Measurements from ENCODE around the gene ZSWIM4. TPM values are rescaled to one million over a fixed set of nuclear protein-coding genes. Genes with fewer than 3 reads are reported as not detected.

Gene ZSWIM4
- total and polyA plus RNA-seq, 2 of the 13 experiments (the other 11 are each of a cell fraction or from before 2014, with no cell fraction given) = 0.33 to 0.86 TPM

DNA sequence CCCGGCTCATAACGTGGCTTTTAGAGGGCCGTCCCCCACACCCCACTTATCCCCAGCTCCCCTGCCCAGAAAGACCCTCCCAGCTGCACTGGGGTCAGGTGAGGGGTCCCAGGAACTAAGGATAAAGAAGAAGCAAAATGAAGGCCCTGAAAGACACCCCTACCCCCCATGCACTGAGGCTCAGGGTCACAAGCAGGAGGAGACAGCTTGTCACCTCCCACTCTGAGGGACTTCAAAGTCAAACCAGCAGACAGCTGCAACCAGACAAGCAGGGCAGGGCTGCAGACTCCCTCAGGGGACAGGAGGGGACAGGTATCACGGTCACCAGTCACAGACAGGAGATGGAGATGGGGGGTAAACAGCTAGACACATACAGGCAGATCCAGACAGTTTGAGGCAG is 75.6 kb downstream of the ZSWIM4 start:
- CTCF ChIA-PET (ENCODE audit: low intra/inter-chr PET ratio, low total read pairs) = no interaction called here

DNA sequence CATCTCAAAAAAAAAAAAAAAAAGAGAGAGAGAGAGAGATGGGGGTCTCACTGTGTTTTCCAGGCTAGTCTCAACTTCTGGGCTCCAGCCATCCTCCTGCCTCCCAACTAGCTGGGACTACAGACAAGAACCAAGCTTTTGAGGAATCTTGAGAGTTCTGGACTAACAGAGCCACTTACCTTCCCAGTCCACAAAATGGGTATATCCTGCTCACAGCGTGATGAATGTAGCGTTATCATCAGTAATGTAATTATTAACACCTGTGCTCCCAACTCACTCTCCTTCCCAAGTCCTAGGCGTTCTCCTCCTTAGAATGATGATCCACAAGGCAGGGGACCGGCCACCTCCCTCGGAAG is 77.1 kb downstream of the ZSWIM4 start:
- no peak for FAIRE-seq
- H3K36me3 ChIP-seq (replicated peaks in 1 of 2; ENCODE audit: control insufficient read depth in 1 of 2, insufficient read depth in 2 of 2, low read length in 2 of 2) = no peaks in the 10 kb centered on the region
- no peaks in the 10 kb centered on the region for H3K79me2 ChIP-seq (ENCODE audit: insufficient read depth, low read length)
- CTCF ChIA-PET (ENCODE audit: low intra/inter-chr PET ratio, low total read pairs) = no interaction called here
- no peak overlapping the region for H2AFZ ChIP-seq (ENCODE audit: low read length)
- 32% methylated on average over 5 of the region's 5 CpGs for WGBS (ENCODE audit: low lambda C conversion rate)
- in situ Hi-C loops (cut with HindIII; ENCODE audit: extremely low pct_ligation_motif_present, low pct_unique_long_range_greater_than_20kb) = loop anchor here (10.0 kb wide), 1 partner anchor 278 kb away; no protein-coding TSS in a partner anchor
- H3K9ac ChIP-seq (ENCODE audit: insufficient read depth, low read depth, low read length) = no peak overlapping the region
- no peak for DNase-seq (ENCODE audit: low spot score)
- peak overlapping the region; percentile 71 for H3K4me2 ChIP-seq (ENCODE audit: low read depth, low read length)
- POLR2A ChIA-PET = interaction anchor here (0.6 to 1.2 kb wide), 3 partner anchors 26 to 201 kb away, joined by 3 read pairs; no protein-coding TSS in a partner anchor
- peak overlapping the region; percentile 42 to 73 (median 54); a peak in 5 of 6 replicates for H3K4me3 ChIP-seq (replicated peaks in 1 of 3; ENCODE audit: insufficient read depth in 1 of 3, low read depth in 2 of 3, low read length in 3 of 3)
- no peak for ATAC-seq
- H3K4me1 ChIP-seq (ENCODE audit: insufficient read depth, low read length) = peaks cover 19% of the 10 kb centered on the region
- no peak overlapping the region for H3K27ac ChIP-seq (ENCODE audit: extremely low read length, insufficient read depth, low read length)
- H4K20me1 ChIP-seq (ENCODE audit: insufficient read depth, low read length) = no peaks in the 10 kb centered on the region
- TF ChIP-seq ZNF629 (CRISPR knock-in tag; conservative IDR thresholded peaks at IDR 0.05) (peak; percentile 77), ZNF773 (CRISPR knock-in tag; IDR thresholded peaks at IDR 0.05; ENCODE audit: borderline replicate concordance) (no peak)
- intact Hi-C loops (cut with micrococcal nuclease; ENCODE audit: unreplicated experiment) = no loop called here
- BruUV-seq (replicated peaks) = no TSS peak
- no peaks in the 10 kb centered on the region for H3K9me3 ChIP-seq (ENCODE audit: low read length)
- H3K27me3 ChIP-seq (ENCODE audit: control insufficient read depth in 1 of 2, insufficient read depth in 2 of 2, low read length in 2 of 2) = no peaks in the 10 kb centered on the region

More for the DNA sequence above, 75.6 kb downstream of the ZSWIM4 start:
- FAIRE-seq (no peak), DNase-seq (ENCODE audit: low spot score) (no peak), ATAC-seq (no peak)
- Histone ChIP-seq H3K27me3 (ENCODE audit: control insufficient read depth in 1 of 2, insufficient read depth in 2 of 2, low read length in 2 of 2) (no peaks in the 10 kb centered on the region; a peak in 1 of 5 replicates), H3K27ac (ENCODE audit: extremely low read length, insufficient read depth, low read length) (no peak overlapping the region), H3K4me1 (ENCODE audit: insufficient read depth, low read length) (peaks cover 26% of the 10 kb centered on the region), H3K4me2 (ENCODE audit: low read depth, low read length) (no peak overlapping the region), H3K4me3 (replicated peaks in 1 of 3; ENCODE audit: insufficient read depth in 1 of 3, low read depth in 2 of 3, low read length in 3 of 3) (no peak overlapping the region), H3K9me3 (ENCODE audit: low read length) (no peaks in the 10 kb centered on the region), H3K9ac (ENCODE audit: insufficient read depth, low read depth, low read length) (no peak overlapping the region), H3K79me2 (ENCODE audit: insufficient read depth, low read length) (no peaks in the 10 kb centered on the region), H4K20me1 (ENCODE audit: insufficient read depth, low read length) (no peaks in the 10 kb centered on the region), H3K36me3 (replicated peaks in 1 of 2; ENCODE audit: control insufficient read depth in 1 of 2, insufficient read depth in 2 of 2, low read length in 2 of 2) (no peaks in the 10 kb centered on the region), H2AFZ (ENCODE audit: low read length) (no peak overlapping the region)
- intact Hi-C loops (cut with micrococcal nuclease; ENCODE audit: unreplicated experiment) = no loop called here
- in situ Hi-C loops (cut with HindIII; ENCODE audit: extremely low pct_ligation_motif_present, low pct_unique_long_range_greater_than_20kb) = loop anchor here (10.0 kb wide), 1 partner anchor 276 kb away; no protein-coding TSS in a partner anchor
- 63% methylated on average over 4 of the region's 4 CpGs for whole genome bisulfite sequencing (ENCODE audit: low lambda C conversion rate)
- no TSS peak for BruUV-seq (replicated peaks)
- TF ChIP-seq ZNF121 (CRISPR knock-in tag; IDR thresholded peaks at IDR 0.05) (0 out of 2 replicates have a peak, but pooled peaks have one; percentile 15), SP140L (CRISPR knock-in tag; IDR thresholded peaks at IDR 0.05; ENCODE audit: borderline replicate concordance) (no peak)
- TF ChIP-seq, protein P1, sequence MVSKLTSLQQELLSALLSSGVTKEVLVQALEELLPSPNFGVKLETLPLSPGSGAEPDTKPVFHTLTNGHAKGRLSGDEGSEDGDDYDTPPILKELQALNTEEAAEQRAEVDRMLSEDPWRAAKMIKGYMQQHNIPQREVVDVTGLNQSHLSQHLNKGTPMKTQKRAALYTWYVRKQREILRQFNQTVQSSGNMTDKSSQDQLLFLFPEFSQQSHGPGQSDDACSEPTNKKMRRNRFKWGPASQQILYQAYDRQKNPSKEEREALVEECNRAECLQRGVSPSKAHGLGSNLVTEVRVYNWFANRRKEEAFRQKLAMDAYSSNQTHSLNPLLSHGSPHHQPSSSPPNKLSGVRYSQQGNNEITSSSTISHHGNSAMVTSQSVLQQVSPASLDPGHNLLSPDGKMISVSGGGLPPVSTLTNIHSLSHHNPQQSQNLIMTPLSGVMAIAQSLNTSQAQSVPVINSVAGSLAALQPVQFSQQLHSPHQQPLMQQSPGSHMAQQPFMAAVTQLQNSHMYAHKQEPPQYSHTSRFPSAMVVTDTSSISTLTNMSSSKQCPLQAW (CRISPR knock-in tag; IDR thresholded peaks at IDR 0.05) = no peak
- POLR2A ChIA-PET = interaction anchor here (1.0 kb wide), 1 partner anchor 96 kb away, joined by 3 read pairs; no protein-coding TSS in a partner anchor
